Gastrocnemius medialis (tissue), 4 donors: ENCODE results near the gene RRM1.

Source experiments
- POLR2A ChIP-seq, 2 donors: fragments of 450-650 bp; IDR thresholded peaks; one replicate each; pipeline ENCODE4 v1.6.1; 2017; ENCODE audit warnings: antibody characterized with exemption in 2 of 2, mild to moderate bottlenecking in 2 of 2, moderate library complexity in 2 of 2
- TF ChIP-seq, protein P1 (sequence below), 5 experiments: fragments of 450-650 bp in 3 of 5; fragments of 200-600 bp in 2 of 5; sonication (generic) in 2 of 5; IDR thresholded peaks in 4 of 5; conservative IDR thresholded peaks in 1 of 5; 1 replicate in 4 of 5; 2 replicates in 1 of 5; pipeline ENCODE4 v1.5.1; 2016 to 2019; ENCODE audit warnings: antibody characterized with exemption in 5 of 5, mild to moderate bottlenecking in 3 of 5, moderate library complexity in 3 of 5

- TF ChIP-seq, protein P1, sequence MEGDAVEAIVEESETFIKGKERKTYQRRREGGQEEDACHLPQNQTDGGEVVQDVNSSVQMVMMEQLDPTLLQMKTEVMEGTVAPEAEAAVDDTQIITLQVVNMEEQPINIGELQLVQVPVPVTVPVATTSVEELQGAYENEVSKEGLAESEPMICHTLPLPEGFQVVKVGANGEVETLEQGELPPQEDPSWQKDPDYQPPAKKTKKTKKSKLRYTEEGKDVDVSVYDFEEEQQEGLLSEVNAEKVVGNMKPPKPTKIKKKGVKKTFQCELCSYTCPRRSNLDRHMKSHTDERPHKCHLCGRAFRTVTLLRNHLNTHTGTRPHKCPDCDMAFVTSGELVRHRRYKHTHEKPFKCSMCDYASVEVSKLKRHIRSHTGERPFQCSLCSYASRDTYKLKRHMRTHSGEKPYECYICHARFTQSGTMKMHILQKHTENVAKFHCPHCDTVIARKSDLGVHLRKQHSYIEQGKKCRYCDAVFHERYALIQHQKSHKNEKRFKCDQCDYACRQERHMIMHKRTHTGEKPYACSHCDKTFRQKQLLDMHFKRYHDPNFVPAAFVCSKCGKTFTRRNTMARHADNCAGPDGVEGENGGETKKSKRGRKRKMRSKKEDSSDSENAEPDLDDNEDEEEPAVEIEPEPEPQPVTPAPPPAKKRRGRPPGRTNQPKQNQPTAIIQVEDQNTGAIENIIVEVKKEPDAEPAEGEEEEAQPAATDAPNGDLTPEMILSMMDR (IDR thresholded peaks at IDR 0.05 in 4 of 5, conservative IDR thresholded peaks at IDR 0.05 in 1 of 5): no peak
- no peak for TF ChIP-seq POLR2A (IDR thresholded peaks at IDR 0.05)
These were observed 17.2 kb downstream of the RRM1 start for GRCh38 chr11:4111834-4112233.
